UCSD-AML1 (cell line): ENCODE data around the gene MRPL51.

ENCODE experiments used
- DNase-seq: peaks from one replicate; lab custom pipeline; 2025; ENCODE audit not compliant: unreplicated experiment; lab: John Stamatoyannopoulos, UW

Gene MRPL51

DNA sequence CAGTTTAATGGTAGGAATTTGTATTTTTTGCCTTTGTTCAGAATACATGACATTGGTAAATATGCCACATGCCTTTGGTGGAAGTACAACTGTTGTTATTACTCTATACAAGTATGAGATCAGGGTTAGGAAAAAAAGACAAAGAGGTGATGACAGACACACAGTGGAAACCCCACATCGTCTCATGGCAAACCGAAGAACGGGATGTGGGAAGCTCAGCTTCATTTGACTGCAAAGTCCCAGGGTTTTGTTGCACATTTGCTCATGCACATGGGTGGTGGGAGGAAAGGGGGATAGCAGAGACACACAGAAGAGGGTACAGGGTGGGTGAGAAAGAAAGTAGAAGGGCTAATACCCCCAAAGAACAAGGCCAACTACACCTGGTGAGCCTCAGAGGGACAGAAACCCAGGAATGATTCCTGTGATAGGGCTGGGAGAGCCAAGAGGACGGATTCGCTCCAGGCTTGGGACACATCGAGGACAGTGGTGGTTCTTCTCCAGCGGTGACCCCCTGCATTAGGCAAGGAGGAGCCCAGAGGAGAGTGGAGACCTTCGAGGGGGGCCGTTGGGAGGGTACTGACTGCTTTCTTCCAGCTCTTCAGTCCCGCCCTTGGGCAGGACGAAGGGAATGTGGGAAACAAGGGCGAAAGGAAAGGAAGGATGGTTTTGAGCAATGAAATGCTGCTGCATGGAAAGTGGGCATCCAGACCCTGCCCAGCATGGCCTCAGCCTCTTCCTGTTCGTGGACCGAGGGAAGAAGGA lies 30.6 kb downstream of the MRPL51 start:
- no peak for DNase-seq

DNA sequence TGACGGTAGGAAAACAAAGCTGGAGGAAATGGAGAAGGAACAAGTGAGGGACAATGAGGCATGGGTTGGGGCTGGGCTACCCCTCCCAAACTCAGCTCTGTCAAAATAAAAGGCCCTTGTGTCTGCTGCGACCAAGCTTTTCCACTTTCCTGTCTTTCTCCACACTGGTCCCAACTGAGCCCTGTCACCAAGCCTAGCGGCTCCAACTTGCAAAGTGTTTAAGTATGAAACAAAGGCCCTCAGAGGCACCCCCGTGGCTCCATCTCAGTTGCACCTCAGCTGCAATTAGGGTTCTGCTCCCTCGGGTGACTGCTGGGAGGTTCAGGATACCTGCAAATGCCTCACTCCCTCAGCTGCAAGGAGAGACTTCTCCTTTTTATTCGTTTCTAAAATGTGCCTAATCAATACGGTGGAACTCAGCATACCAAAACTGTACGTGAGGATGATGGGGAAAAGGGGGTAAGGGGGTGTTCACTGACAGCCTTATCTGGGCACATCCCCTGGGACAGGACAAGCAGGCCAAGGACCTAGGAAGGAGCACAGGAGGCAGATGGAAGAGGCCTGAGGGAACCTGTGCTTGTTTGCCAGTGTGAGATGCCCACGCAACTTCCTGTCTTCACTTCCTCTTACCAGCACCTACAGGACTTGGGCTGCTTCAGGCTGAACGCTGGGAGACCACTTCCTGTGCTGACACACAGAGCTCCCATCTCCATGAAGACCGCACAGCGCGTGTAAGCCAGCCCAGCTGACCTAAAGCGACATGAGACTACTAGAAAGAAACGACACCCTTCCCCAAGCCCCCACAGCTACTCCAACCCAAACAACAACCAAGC lies 31.4 kb downstream of the MRPL51 start:
- peak; percentile 84 for DNase-seq

DNA sequence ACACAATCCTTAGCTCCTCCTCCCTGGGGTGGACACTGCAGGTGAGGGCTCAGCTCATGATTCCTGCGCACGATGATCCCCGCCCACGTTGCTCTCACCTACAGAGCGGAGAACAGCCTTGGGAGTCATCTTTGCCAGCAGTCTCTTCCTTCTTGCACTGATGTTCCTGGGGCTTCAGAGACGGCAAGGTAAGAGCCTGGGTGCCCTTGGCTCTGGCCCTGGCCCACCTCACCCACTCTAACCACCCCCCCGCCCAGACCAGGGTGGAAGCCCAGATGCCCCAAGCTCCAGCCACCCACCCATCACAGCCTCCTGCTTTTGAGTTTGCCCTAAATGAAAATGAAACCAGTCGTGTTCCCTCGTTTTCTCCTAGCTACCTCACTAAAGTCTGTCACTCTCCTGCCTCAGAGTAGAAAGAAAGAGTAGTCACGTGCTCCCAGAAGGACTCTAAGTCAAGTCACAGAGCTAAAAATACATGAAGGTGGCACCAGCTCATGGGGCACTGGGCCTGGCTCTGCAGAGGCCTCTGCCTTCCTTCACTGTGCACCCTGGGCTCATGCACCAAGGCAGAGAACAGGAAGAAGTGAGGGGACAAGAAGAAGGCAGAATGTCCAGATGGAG lies 32.2 kb downstream of the MRPL51 start:
- no peak for DNase-seq

DNA sequence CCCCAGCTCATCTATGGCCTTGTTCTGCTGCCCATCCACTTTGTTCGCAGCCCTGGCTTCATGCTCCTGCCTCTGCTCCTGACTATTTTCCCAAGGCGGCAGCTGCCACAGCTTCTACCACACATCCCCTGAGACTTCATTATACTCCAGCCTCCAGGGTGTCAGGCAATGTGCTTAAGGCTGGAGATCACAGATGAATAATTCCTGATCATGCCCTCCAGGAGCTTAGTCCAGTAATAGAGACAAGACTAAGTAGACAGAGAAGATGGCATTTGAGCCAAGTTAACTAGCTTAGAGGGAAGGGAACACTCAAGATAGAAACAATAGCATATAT lies 34.1 kb downstream of the MRPL51 start:
- no peak for DNase-seq

DNA sequence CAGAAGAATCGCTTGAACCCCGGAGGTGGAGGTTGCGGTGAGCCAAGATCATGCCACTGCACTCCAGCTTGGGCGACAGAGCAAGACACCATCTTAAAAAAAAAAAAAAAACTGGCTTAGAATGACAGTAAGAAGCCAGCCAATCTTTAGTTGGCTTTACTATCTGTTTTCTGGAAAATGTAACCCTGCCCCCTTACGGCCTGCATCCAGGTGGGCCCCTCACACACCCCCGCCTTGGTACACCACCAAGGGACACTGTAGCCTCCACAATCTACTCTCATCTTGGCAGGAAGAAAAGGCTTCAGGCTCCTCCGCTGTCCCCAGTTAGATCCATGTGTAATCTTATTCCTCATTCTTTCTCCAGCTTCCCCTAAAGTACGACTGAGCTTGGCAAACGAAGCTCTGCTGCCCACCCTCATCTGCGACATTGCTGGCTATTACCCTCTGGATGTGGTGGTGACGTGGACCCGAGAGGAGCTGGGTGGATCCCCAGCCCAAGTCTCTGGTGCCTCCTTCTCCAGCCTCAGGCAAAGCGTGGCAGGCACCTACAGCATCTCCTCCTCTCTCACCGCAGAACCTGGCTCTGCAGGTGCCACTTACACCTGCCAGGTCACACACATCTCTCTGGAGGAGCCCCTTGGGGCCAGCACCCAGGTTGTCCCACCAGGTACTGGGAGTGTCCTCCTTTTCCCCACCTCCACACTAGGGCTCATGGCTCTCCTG lies 34.6 kb downstream of the MRPL51 start:
- DNase-seq = no peak

DNA sequence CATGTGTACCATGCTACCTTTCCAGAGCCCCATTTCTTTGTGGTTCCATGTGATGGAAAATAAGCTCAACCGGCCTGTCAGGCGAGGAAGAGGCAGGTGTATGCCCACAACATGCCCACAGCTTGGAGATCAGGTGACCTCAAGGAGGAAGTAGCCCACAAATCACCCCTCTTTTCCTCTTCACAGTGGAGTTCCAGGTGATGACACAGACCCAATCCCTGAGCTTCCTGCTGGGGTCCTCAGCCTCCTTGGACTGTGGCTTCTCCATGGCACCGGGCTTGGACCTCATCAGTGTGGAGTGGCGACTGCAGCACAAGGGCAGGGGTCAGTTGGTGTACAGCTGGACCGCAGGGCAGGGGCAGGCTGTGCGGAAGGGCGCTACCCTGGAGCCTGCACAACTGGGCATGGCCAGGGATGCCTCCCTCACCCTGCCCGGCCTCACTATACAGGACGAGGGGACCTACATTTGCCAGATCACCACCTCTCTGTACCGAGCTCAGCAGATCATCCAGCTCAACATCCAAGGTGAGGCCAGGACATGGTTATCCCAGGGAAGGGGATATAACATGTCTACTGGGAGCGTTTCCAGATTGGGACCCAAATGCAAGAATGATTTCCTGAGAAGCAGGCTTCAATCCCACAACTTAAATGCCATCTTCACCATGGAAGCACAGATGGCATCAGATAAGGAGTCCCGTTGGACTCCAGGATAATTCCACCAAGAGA lies 35.7 kb downstream of the MRPL51 start:
- no peak for DNase-seq

DNA sequence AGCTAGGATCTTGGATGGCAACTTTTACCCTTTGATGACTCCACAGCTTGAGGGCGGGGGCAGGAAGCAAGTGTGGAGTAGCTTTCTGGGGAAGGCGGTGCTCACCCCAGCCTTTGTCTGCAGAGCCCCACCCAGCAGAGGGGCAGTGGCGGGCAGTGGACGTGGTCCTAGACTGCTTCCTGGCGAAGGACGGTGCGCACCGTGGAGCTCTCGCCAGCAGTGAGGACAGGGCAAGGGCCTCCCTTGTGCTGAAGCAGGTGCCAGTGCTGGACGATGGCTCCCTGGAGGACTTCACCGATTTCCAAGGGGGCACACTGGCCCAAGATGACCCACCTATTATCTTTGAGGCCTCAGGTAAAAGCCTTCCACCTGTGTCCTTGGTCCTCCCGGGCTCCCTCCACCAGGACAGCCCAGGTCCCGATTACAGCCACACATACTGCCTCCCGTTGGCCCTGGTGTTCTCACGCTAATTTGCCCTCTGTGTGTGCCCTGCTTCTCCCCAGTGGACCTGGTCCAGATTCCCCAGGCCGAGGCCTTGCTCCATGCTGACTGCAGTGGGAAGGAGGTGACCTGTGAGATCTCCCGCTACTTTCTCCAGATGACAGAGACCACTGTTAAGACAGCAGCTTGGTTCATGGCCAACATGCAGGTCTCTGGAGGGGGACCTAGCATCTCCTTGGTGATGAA lies 40.0 kb downstream of the MRPL51 start:
- no peak for DNase-seq

DNA sequence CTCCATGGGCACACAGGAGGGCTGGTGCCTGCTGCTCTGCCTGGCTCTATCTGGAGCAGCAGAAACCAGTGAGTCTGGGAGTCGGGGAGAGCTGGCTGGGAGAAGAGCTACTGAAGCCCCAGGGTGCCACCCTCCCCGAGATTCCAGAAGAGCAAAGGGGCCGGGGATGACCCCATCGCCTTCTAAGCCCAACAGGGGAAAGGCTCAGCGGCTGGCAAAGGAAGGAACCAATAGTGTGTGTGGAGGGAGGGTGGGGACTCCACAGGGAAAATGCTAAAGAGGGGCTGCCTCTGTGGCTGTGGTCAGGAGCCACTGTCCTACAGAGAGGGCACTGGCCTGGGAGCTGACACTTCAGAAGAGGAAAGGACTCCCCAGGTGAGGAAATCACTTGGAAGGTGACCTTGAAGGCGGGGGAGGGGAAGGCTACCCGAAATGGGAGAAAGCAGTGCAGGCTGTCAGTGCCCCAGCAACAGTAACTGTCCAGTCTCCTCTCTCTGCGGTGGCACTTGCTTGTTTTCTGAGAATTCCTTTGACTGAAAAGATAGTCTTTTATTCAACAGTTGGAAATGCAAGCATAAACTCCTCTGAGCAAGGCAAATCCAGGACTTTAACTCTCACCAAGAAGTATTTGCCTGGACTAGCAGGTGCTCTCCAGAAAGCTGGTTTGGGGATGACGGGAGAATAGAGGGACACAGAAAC lies 40.7 kb downstream of the MRPL51 start:
- DNase-seq = peak; percentile 62

DNA sequence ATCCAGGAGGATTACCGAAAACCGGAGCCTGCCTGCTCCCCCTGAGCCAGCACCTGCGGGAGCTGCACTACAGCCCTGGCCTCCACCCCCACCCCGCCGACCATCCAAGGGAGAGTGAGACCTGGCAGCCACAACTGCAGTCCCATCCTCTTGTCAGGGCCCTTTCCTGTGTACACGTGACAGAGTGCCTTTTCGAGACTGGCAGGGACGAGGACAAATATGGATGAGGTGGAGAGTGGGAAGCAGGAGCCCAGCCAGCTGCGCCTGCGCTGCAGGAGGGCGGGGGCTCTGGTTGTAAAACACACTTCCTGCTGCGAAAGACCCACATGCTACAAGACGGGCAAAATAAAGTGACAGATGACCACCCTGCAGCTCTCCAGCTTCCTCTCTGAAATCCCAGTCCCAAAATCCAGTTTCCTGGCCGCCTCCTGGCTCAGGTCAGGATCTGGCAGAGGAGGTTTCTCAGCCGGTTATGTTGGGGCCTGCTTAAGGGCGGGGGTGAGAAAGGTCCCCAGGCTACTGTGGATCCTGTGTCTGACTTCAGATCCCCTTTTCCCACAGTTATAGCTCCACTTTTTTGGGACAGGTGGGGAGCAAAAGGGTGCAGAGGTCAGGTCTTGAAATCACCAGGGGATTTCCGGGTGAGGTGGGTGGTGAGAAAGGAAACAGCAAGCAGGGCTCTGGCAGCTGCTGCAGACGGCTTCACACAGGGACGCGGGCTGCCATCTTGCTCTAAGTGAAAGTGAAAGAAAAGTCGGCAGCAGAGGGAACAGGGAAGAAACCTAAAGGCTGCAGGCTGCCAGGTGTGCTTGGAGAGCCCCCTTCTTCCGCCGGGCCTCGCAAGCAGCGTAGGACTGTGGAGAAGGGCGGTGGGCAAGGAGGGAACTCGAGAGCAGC lies 41.5 kb downstream of the MRPL51 start, which contains the start of gene TAPBPL:
Gene TAPBPL, plus strand, starts transcription at position 695 of the 897 bp plus-strand sequence. CDS start 207 bp downstream, outside the sequence.
- peak; percentile 81 for DNase-seq

DNA sequence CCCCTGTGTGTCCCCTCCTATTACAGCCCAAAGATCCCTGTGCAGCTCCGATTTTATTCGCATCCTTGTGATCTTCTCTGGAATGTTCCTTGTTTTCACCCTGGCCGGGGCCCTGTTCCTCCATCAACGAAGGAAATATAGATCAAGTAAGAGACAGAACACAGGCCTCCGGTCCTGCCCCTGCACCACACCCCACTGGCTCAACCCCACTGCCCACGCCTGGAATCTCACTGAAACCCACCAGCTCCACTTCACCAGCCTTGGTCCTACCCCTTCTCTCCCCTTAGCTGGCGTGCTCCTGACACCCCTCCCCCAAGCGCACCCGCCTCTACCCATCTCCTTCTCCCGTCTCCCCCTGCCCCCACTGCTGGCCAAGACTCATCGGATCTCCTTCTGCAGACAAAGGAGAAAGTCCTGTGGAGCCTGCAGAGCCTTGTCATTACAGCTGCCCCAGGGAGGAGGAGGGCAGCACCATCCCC lies 42.2 kb downstream of the MRPL51 start:
- DNase-seq = no peak

DNA sequence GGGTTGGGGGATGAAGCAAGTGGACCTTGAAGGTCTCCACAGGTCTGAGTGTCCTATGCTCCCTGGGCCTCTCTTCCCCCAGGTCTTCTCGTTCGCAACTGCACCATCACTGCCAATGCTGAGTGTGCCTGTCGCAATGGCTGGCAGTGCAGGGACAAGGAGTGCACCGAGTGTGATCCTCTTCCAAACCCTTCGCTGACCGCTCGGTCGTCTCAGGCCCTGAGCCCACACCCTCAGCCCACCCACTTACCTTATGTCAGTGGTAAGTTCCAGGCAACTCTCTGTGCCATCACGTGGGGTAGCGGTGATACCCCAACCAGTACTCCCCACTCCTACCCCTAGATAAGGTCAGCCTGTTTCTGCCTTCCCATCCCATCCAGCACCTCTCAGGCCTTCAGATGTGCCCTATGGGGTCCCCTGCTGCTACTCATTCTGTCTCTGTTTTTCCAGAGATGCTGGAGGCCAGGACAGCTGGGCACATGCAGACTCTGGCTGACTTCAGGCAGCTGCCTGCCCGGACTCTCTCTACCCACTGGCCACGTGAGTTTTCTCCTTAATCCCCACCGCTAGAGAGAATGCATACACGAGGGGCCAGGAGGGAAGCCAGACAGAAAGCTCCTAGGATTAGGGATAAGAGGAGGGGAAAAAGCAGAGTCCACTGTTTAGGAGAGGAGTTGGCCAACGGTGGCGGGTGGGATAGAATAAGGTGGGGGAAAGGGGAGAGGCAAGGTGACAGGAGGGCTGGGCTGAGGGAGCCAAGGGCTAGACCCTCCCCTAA lies 42.8 kb downstream of the MRPL51 start:
- no peak for DNase-seq

DNA sequence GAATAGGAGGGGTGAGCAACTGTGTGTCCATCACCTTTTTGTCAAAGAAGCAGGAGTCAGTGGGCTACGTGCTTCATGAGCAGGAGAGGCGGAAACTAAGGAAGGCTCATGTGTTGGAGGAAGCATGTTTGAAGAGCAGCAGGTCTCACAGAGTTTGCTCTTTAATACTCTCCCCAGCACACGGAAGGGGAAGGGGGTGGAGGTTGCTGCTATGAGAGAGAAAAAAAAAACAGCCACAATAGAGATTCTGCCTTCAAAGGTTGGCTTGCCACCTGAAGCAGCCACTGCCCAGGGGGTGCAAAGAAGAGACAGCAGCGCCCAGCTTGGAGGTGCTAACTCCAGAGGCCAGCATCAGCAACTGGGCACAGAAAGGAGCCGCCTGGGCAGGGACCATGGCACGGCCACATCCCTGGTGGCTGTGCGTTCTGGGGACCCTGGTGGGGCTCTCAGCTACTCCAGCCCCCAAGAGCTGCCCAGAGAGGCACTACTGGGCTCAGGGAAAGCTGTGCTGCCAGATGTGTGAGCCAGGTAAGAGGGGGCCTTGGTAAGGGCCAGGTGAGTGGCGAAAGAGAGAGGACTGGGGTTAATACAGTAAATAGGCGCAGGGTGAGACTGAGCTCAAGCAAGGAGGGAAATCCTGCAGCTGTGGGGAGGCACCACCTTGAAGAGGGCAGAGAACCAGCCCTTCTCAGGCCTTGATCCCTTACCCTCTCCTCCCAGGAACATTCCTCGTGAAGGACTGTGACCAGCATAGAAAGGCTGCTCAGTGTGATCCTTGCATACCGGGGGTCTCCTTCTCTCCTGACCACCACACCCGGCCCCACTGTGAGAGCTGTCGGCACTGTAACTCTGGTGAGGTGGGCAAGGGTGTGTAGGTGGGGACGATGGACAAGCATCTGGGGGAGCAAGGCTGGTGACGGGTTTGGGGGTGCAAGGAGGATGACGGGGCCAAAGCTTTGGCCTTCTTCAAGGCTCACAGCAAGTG lies 48.1 kb downstream of the MRPL51 start, which contains the start of gene CD27:
Gene CD27, plus strand, starts transcription at position 252 of the 985 bp plus-strand sequence. Its CDS starts 141 bp downstream, at position 393.
- DNase-seq = no peak

DNA sequence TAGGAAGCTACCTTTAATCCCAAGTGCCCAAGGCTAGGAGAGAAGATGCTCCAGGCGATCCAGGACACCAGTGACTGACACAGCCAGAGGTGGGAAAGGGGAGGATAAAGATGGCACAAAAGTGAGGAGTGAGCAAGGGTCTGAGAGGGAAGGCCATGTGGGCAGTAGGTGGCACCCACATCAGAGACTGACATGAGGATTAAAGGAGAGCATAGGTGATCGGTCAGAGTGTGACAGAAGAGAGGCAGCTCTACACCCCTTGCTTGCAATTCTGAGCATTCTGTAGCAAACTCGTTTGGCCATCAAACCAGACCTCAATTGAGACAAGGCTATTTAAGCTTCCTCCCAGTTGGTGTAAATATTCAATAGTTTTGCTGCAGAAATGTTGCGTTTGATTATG lies 49.0 kb downstream of the MRPL51 start:
- DNase-seq = no peak

DNA sequence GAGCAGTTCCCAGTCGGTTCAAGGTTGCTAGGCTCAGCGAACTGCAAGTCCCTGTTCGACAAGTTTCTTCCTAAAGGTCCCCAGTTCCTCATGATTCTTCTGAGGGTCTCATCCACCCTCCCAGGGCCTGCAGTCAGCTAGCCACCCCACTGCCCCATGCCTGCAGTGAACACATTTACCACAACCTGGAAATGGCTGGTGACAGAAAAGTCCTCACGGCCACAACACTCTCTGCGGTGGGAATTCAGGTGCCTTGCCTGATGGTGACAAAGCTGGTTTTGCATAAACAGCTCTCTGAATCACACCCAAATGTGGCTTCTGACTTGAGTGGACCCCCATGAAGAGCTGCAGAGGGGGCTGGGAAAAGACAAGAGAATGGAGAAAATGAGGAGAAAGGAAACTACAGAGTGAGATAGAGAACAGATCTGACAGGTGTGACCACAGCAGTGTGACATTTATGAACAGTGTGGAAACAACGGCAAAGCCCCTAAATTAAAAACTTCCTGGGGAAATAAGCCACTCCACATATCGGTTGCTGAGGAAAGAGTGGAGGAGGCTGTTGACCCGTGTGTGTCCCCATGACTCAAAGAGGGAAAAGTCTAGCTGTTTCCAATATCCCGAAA lies 49.6 kb downstream of the MRPL51 start:
- DNase-seq = no peak

DNA sequence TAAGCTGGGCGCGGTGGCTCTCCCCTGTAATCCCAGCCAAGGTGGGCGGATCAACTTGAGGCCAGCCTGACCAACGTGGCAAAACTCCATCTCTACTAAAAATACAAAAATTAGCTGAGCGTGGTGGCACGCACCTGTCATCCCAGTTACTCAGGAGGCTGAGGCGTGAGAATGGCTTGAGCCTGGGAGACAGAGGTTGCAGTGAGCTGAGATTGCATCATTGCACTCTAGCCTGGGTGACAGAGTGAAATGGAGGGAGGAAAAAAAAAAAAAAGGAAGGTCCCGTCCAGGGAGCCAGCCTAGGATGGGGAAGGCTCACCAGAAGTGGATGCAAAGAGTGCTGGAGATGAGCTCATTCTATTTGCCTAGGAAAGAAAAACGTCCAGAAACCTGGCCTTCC lies 50.2 kb downstream of the MRPL51 start:
- DNase-seq = no peak
